ENCODE results near the gene CD300LB.
"Not testable (repeated sequence)": the region's sequence is repeated elsewhere in the genome, so short reads cannot be mapped to it uniquely, and the experiment has no call there.

Gene CD300LB

DNA sequence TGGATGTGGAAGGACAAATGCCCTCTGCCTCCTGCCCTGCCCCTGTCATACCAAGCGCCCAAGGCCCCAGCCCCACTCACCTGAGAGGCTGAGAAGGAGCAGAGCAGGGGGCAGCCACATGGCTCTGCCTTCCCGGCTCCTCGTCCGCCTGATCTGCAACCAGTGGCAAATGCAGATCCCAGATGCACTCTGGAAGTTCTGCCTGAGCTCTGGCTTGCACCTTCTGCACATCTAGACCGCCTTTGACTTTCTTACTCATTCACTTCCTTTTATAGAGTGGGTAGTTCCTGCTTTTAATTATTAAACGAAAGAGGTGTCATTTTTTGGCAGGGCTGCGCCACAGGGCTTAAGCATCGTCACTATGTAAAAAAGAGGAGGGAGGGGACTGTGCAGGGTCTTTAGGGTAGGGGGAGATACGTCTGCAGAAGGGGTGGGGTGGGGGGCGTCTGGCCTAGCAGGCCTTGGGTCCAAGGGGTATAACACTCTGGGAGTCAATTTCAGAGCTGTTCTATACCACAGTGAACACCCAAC, at the start of gene CD300LB:
Gene CD300LB, minus strand, starts transcription at position 245 of the 531 bp plus-strand sequence. Its CDS starts 125 bp downstream, at position 120.
- no peak for DNase-seq

DNA sequence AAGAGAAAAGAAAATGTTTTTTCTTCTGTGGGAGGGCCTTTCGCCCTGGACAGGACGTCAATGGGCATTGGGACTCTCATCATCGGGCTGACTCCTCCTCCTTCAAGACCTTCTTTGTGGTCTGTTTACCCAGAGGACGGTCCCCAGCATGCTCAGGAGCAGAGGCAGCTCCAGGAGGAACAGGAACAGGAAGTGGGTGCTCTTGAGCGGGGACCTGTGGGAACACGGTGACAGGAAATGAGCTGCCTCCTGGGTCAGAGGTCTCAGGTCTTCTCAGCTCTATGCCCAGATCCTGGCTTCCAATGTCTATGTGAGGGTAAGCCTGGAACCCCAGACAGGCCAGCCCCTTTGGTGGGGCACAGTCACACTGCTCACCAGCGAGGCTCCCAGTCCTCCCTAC, 48.6 kb upstream of the CD300LB start:
- DNase-seq: no peak

DNA sequence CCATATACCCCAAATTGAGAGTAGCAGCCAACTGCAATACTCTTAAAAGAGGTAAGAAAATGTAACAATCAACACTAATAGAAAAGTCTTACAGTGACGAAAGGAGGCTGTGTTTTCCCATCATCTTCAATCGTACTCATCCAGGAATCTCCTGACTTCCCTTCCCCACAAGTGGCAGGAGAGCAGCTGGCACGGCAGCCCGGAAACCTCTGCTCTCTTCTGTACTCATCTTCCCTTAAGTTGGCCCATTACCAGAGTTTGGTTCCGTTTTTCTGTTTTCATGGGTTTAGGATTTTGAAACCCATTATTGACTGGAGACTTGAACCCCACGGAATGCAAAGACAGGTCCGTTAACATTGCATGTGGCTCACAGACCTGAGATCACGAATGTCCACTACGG, 47.7 kb upstream of the CD300LB start:
- DNase-seq: no peak

DNA sequence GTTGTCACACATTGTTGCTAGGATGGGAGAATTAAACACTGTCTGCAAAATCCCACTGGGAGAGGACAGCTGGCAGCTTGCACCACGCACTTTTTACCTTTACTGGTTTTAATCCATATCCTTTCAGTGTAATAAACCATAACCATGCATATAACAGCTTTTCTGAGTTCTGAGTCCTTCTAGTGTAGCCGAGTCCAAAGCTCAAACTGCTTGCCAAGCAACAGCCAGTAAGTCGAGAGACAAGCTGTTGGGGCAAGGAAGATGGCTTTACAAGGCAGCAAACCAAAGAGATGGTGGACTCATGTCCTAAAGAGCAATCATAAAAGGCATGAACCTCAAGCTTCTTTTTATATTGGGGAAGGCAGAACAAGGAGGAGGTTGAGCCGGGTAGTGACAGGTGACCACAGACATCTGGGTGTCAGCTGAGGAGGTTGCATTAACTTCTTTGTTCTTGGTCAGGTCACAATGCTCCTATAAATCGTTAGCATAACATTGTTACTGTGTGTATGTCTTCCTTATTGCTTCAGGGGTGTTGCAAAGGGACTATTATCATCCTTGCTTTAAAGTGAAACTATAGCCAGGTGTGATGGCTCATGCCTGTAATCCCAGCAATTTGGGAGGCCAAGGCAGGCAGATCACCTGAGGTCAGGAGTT, 43.3 kb upstream of the CD300LB start:
- no peak for DNase-seq

DNA sequence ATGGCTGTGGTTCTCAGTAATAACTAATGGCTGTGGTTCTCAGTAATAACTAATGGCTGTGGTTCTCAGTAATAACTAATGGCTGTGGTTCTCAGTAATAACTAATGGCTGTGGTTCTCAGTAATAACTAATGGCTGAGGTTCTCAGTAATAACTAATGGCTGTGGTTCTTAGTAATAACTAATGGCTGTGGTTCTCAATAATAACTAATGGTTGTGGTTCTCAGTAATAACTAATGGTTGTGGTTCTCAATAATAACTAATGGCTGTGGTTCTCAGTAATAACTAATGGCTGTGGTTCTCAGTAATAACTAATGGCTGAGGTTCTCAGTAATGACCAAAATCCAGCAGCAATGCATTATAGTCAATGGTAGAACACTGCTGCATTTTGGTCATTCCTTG, 42.4 kb upstream of the CD300LB start:
- not testable (repeated sequence) for DNase-seq

DNA sequence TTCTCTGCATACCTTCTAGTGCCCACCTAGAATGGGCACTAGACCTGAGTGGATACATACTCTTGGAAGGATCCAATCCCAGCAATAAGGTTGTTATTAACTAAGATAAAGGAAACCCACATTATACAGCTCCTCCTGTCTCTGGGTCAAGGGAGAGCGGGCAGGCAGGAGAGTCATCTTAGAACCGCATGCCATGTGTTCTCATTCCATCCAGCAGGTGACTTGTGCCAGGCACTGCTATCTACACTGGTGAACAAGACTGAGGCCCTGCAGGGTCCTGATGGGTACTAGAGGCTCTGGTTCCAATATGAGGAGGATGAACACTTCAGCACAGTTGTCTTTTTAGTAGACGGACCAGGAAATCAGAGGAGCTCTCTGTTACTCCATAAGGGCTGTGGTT, 41.9 kb upstream of the CD300LB start:
- DNase-seq: no peak

DNA sequence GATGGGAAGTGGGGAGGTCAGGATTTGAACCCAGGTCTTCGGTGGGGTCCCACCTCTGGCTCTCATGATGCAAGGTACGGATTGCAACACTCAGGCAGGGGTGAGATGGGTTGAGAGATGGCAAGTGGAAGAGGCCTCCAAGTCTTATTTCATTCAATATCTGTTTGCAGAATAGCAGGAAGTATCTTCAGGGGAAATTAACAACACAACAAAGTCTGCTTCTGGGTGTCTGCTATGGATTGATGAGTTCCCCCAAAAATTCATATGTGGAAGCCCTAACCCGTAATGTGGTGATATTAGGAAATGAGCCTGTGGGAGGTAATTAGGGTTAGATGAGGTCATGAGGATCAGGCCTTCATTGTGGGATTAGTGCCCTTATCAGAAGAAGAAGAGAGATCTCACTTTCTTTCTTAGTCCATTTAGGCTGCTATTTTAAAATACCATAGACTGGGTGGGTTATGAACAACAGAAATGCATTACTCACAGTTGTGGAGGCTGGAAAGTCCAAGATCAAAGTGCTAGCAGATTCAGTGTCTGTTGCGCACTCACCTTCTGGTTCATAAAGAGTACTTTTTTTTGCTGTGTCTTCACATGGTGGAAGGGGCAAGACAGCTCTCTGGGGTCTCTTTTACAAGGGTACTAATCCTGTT, 40.5 kb upstream of the CD300LB start:
- no peak for DNase-seq

DNA sequence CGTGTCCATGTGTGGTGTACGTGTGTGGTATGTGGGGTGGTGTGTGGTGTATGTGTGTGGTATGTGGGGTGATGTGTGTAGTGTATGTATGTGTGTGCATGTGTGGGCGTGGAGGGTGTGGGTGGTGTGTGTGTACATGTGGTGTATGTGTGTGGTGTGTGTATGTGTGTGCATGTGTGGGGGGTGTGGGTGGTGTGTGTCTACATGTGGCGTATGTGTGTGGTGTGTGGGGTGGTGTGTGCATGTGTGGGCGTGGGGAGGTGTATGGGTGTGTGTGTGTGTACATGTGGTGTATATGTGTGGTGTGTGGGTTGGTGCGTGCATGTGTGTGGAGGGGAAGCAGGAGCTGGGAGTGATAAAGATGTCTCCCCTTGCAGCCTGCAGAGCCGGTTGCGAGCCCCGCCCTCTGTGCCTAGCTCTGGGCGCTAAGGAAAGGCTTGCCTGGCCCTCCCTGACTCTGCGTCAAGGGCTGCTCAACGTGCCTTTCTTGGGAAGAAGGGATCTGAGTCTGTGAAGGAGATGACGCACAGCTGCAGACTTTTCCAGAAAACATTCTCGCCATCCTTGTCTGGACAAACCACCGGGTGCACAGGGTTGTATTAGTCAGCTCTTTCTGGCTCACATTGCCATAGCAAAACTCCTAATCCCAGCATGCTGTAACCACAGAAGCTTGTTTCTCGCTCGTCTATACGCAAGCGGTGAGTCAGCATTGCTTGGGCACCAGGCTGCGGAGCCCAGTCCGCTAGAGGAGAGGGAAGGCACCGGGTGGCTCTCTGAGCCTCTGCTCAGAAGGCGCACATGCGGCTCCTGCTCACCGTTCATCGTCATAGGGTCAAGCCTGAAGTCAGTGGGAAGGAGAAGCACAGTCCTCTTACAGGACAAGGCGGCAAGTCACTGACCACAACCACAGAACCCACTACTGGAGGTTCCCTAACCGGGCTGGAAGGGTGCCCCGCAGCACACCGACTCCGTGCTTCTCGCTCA, 38.0 kb upstream of the CD300LB start:
- no peak for DNase-seq

DNA sequence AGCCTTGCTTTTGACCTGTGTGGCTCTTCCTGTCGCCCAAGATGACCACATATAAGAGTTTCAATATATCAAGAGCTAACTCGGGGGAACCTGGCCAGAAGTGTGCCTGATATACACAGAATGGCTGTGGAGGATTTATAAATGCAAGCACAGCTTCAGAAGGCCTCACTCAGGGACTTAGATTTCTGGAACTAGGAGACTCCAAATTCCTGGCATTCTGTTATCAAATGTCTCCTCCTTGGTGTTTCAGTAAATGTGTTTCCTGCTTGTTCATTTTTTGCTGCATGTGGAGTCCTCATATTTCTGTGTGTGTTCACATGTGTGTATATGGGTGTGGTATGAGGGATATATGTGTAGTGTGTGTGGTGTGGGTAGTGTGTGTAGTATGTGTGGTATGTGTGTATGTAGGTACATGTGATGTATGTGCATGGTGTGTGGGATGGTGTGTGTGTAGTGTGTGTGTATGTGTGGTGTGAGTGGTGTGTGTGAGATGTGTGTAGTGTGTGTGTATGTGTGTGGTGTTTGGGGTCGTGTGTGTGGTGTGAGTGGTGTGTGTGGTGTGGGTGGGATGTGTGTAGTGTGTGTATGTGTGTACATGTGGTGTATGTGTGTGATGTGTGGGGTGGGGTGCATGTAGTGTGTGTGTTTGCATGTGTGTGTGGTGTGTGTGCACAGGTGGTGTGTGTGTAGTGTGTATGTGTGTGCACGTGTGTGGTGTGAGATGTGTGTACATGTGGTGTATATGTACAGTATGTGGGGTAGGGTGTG, 37.0 kb upstream of the CD300LB start:
- no peak for DNase-seq

DNA sequence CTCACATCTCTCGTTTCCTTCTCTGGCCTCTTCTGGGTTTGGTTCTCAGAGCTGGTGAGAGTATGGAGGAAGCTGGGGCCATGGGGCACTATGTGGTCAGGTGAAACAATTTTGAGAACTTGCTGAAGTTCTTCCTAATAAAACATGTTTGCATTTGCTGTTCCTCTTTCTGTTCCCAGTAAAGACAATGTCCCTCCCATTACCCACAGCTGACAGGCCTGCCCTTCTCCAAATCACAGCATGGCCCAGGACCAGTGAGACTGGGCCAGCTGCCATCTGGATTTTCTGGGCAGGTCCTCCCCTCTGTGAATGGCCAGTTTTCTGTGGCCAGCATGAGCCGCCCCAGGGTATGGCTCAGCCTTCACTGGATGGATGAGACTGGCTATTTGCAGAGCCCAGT, 36.1 kb upstream of the CD300LB start, which contains the start of gene CD300H:
Gene CD300H, minus strand, starts transcription at position 113 of the 400 bp plus-strand sequence.
- DNase-seq: no peak

DNA sequence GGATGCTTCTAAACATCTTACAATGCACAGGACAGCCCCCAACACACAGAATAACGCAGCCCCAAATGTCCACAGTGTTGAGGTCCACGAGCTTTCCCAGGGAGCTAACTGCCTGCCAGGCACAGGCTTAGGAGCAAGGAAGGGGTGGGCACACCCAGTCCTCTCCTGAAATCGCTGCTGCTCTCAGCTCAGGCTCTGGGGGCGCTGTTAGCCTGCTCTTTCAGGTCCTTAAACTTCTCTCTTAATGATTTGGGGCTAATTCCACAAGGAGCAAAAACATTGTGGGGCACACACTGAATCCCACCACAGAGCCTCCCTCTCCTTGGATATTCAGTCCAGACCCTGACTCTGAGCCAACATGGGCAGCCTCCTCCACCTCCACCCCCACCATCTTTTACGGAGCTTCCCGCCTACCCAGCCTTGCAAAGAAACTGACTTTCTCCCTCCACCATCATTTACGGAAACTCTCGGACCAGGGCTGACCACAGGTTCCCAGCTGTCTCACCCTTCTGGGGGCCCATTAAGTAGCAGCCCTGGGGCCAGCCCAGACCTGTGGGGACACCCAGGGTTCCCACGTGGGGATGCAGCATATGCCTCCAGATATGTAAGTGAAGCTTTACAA, 35.0 kb upstream of the CD300LB start:
- no peak for DNase-seq

DNA sequence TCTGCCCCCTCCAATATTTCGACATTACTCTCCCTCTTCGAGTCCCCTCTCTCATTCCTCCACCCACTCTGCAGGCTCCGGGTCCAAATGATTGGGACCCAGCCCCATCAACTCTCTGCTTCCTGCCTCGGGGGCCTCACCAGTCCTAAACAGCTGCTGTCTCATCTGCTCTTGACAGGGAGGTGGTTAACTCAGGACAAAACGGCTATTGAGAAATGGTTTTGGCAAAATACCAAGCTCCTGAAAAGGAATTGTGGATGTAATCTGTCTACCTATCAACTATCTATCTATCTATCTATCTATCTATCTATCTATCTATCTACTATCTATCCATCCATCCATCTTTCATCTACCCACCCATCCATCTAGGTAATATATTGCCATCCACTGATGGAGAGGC, 33.9 kb upstream of the CD300LB start:
- no peak for DNase-seq

DNA sequence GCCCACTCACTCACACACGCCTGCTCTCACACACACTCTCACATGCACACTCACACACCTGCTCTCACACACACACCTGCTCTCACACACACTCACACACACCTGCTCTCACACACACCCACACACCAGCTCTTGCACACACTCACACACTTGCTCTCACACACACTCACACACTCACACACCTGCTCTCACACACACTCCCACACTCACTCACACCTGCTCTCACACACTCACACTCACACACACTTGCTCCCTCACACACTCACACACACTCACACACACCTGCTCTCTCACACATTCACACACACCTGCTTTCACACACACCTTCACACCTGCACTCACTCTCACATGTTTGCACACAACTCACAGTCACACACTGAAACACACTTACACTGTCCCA, 32.1 kb upstream of the CD300LB start:
- no peak for DNase-seq

DNA sequence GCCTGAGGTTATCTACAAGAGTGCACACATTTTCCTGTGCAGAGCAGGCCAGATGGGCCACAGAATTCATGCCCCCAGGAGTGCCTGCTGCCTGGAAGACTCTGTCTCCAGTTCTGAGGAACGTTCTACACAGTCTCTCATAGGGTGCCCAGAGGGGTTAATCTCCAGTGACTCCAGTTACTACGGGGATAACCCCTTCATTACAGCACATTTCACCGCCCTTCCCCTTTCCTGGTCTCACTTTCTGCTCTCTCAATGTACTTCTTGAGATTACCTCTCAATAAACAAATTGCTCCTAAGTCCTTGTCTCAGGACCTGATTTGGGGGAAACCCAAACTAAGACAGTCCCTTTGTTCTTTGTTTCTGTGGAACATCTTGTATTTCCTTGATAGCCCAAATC, 30.3 kb upstream of the CD300LB start:
- no peak for DNase-seq

DNA sequence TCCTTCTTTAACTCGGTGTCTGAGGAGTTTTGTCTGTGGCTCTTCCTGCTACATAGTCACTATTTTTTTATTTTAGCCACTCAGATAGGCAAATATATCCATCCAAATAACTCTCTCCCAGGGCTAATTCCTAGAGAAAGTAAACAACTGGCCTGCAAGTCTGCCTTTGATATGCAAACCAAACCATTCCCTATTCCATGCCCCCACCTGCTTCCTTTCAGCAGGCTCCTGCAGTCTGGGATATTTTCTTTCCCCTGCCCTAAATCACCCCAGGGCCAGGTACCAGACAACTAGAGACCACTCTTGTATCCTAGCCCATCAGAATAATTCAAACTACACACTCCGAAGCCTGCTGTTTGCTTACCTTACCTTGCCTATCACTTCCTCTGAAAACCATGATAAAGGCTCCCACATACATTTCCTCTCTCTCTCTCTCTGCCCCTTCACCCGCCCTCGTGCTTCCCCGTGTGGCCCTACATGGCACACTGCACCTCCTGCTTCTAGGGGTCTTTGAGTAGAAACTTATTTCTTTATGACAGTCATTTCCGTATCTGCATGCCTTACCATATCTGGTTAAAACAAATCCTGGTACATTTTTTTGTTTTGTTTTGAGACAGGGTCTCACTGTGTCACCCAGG, 27.7 kb upstream of the CD300LB start:
- DNase-seq: no peak

DNA sequence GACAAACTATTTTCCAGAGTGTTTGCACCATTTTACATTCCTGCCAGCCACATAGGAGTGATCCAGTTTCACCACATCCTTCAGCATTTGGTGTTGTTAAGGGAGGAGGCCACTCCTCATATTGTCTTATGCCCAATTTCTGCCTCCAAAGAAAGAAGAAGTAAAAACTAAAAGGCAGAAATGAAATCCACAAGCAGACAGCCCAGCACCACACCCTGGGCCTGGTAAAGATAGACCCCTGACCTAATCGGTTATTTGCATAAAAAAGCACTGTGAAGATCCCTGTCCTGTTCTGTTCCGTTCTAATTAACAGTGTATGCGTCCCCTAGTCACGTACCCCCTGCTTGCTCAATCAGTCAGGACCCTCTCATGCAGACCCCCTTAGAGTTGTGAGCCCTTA, 27.1 kb upstream of the CD300LB start:
- not testable (repeated sequence) for DNase-seq

DNA sequence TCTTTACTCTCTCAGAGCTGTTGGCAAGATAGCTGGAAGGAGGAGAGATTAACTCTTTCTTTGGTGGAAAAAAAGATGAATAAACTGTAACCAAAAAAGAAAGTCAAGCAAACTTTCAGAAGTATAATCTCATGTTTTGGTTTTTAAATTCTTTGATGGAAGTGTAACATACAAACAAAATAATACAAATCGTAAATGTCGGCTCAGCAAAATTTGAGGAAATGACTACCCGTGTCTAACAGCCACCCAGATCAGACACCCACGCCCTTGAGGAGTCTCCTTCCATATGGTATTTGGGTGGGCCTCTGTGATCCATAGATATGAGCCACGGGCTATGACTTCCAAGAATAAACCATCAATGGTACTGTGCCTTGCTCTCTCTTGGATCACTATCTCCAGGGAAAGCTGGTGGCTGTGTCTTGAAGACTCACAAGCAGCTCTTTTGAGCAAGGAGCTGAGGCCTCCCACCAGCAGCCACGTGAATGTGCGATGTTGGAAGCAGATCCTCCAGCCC, 24.2 kb upstream of the CD300LB start:
- no peak for DNase-seq

DNA sequence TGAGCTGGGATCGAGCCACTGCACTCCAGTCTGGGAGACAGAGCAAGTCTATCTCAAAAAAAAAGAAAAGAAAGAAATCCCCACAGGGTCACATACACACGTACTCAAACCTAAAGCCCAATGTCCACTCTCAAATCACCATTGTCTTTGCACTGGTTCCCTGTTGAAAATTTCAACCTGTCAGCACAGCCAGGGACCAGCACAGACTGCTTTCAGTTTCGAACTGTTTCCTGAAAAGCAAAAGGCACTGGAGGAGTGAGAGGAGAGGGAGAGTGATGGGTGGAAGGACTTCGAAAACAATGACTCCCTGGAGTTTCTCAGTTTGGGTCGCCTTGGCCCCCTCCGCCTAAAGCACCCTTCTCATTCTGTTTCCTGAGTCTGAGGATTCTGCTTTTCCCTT, 23.6 kb upstream of the CD300LB start:
- no peak for DNase-seq

DNA sequence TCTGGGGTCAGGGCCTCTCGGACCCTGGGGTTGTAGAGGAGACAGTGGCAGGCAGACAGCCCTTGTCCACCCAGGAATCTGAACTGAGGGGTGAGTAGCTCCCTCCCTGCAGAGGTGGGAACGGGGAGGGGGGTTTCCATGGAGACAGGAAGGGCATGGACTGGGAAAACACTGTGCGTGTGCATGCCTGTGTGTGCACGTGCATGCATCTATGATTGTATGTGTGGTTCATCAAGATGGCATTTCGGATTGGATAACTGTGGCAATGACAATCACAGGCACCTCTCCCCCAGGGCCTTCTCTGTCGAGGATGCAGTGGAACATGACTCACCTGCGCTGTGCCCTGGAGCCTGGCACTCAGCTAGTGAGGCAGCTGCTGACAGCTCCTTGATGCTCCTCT, 20.8 kb upstream of the CD300LB start:
- peak; percentile 3 for DNase-seq

DNA sequence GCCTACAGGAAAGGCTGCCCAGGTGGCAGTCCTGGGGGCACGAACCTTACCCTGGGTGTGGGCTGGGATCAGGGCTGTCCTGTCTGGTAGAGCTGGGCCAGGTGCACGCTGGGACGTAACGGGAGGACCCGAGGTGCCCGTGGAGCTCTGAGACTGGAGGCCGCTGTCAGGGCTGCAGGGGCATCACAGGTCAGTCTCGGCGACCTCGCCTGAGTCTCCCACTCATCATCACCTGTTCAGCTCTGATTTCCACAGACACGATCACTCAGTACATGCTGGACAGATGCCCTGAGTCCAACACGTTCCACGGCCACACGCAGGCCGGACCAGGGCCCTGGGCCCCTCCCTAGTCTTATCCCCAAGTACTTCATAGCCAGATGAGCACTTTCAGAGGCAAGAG, 19.3 kb upstream of the CD300LB start:
- DNase-seq: no peak

DNA sequence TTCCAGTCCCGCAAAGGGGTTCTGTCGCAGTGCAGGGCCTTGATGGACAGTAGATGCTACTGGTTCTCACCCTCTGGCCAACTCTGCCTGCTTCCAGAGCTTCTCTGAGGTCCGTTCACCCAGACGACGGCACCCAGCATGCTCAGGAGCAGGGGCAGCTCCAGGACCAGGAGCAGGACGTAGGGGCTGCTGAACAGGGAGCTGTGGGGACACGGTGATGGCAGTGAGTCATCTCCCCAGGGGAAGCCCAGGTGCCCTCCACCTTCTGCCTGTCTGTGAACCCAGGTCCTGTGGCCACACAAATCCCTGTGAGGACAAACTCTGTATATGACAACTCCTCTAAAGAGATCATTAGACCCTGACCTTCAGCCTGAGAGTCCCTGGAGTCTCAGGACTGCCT, 18.1 kb upstream of the CD300LB start:
- DNase-seq: no peak
